Liver (tissue), 9 donors: ENCODE data around the gene LAMB2. TPM values are rescaled to one million over a fixed set of nuclear protein-coding genes. Genes with fewer than 3 reads are reported as not detected.

Source experiments
- DNase-seq: peaks from one replicate; pipeline ENCODE4 v3.0.0-alpha.2; 2017; ENCODE audit warnings: low spot score
- H3K27ac ChIP-seq, 2 donors: one replicate each; pipeline ENCODE4 v1.7.0; 2013; ENCODE audit warnings: inconsistent platforms in 2 of 2, low read length in 2 of 2, control low read depth in 1 of 2, low read depth in 1 of 2, mild to moderate bottlenecking in 1 of 2
- H3K27me3 ChIP-seq, 4 donors: one replicate each; pipeline versions ENCODE4 v1.6.1 to v1.7.0; 2013; ENCODE audit warnings: low read length in 3 of 4, inconsistent platforms in 1 of 4, mild to moderate bottlenecking in 1 of 4, moderate library complexity in 1 of 4; ENCODE audit not compliant: control insufficient read depth in 4 of 4, insufficient read depth in 4 of 4
- H3K36me3 ChIP-seq, 4 donors: one replicate each; pipeline versions ENCODE4 v1.6.1 to v1.7.0; 2013; ENCODE audit warnings: low read length in 3 of 4, mild to moderate bottlenecking in 3 of 4, low read depth in 1 of 4, moderate library complexity in 1 of 4; ENCODE audit not compliant: control insufficient read depth in 4 of 4, insufficient read depth in 3 of 4
- H3K4me1 ChIP-seq, 4 donors: one replicate each; pipeline versions ENCODE4 v1.6.1 to v1.7.0; 2013; ENCODE audit warnings: low read length in 3 of 4, mild to moderate bottlenecking in 3 of 4, moderate library complexity in 1 of 4; ENCODE audit not compliant: control insufficient read depth in 4 of 4, insufficient read depth in 4 of 4
- H3K4me3 ChIP-seq, 3 donors: one replicate each; pipeline versions ENCODE4 v1.6.1 to v1.7.0; 2013; ENCODE audit warnings: low read length in 3 of 3, control low read depth in 1 of 3, low read depth in 1 of 3, mild to moderate bottlenecking in 1 of 3
- H3K9ac ChIP-seq, 2 donors: one replicate each; pipeline ENCODE4 v1.7.0; 2013; ENCODE audit warnings: low read length in 2 of 2, mild to moderate bottlenecking in 2 of 2, moderate library complexity in 2 of 2, control low read depth in 1 of 2, low read depth in 1 of 2
- H3K9me3 ChIP-seq, 4 donors: one replicate each; pipeline versions ENCODE4 v1.6.1 to v1.7.0; 2013; ENCODE audit warnings: low read length in 3 of 4; ENCODE audit not compliant: control insufficient read depth in 4 of 4
- EGR1 ChIP-seq, 2 donors: IDR thresholded peaks; 2 replicates each; pipeline ENCODE4 v1.6.1; 2016 to 2018; ENCODE audit warnings: antibody characterized with exemption in 2 of 2, low read depth in 2 of 2
- FOXA1 ChIP-seq: IDR thresholded peaks from 2 replicates; pipeline ENCODE4 v1.6.1; 2016; ENCODE audit warnings: antibody characterized with exemption
- FOXA2 ChIP-seq: IDR thresholded peaks from 2 replicates; pipeline ENCODE4 v1.6.1; 2016; ENCODE audit warnings: antibody characterized with exemption
- GABPA ChIP-seq, 2 donors: IDR thresholded peaks in 1 of 2; conservative IDR thresholded peaks in 1 of 2; 2 replicates each; pipeline ENCODE4 v1.6.1; 2016; ENCODE audit warnings: antibody characterized with exemption in 2 of 2, mild to moderate bottlenecking in 1 of 2, moderate library complexity in 1 of 2
- HNF4G ChIP-seq: IDR thresholded peaks from 2 replicates; pipeline ENCODE4 v1.6.1; 2016; ENCODE audit warnings: antibody characterized with exemption
- JUND ChIP-seq, 2 donors: IDR thresholded peaks; 2 replicates each; pipeline ENCODE4 v1.6.1; 2016; ENCODE audit warnings: antibody characterized with exemption in 2 of 2
- MAX ChIP-seq: IDR thresholded peaks from 2 replicates; pipeline ENCODE4 v1.6.1; 2016; ENCODE audit warnings: antibody characterized with exemption
- NR2F2 ChIP-seq: IDR thresholded peaks from 2 replicates; pipeline ENCODE4 v1.6.1; 2016; ENCODE audit warnings: antibody characterized with exemption
- REST ChIP-seq: IDR thresholded peaks from 2 replicates; pipeline ENCODE4 v1.6.1; 2016; ENCODE audit warnings: antibody characterized with exemption, mild to moderate bottlenecking
- RXRA ChIP-seq, 2 donors: IDR thresholded peaks; 2 replicates each; pipeline ENCODE4 v1.6.1; 2017 to 2018; ENCODE audit warnings: antibody characterized with exemption in 2 of 2, mild to moderate bottlenecking in 1 of 2
- SP1 ChIP-seq: IDR thresholded peaks from 2 replicates; pipeline ENCODE4 v1.6.1; 2018; ENCODE audit warnings: antibody characterized with exemption, mild to moderate bottlenecking
- TAF1 ChIP-seq: conservative IDR thresholded peaks from 2 replicates; pipeline ENCODE4 v1.6.1; 2016; ENCODE audit warnings: antibody characterized with exemption, mild to moderate bottlenecking
- WGBS: extraction: QIAGEN DNeasy Blood & Tissue Kit; methylation state at CpG from one replicate; pipeline ENCODE4 v1.1.7; 2013; 5-methylcytosine and 5-hydroxymethylcytosine counted together
- polyA plus RNA-seq, 2 donors: library from polyadenylated mRNA; stranded (reverse) in 1 of 2; unstranded in 1 of 2; fragments of 200-250 nt in 1 of 2; fragments of >200 nt in 1 of 2; fragmentation: Nextera tagmentation in 1 of 2; extraction: Ambion mirVana in 1 of 2; gene quantifications; one replicate each; pipeline versions ENCODE4 v1.2.1 to v1.2.3, GENCODE V29; 2013 to 2015
- total RNA-seq, 2 donors: library from RNA; depleted of rRNA; stranded (reverse); fragments of >200 nt; gene quantifications; one replicate each; pipeline ENCODE4 v1.2.3, GENCODE V29; 2014
- donor health status: healthy.
- donor health status: healthy.
- donor health status: healthy.
- donor health status: healthy.
- donor health status: healthy.

Gene LAMB2
- total and polyA plus RNA-seq, 4 donors, result 87.6 to 172 (median 134) TPM

- TF ChIP-seq GABPA (IDR thresholded peaks at IDR 0.05 in 1 of 2, conservative IDR thresholded peaks at IDR 0.05 in 1 of 2), result no peak
Measured at GRCh38 chr3:49174397-49174985, 41.6 kb upstream of the LAMB2 start (continued).

GRCh38 chr3:49173792-49174170 is 40.9 kb upstream of the LAMB2 start:
- Histone ChIP-seq H3K27ac (peak overlapping the region; percentile 4 to 82), H3K36me3 (peaks cover 0 to 17% (median 0%) of the 10 kb centered on the region in 4 donors), H3K9me3 (no peaks in the 10 kb centered on the region), H3K27me3 (no peaks in the 10 kb centered on the region), H3K4me3 (no peak overlapping the region), H3K4me1 (peaks cover 0 to 31% (median 19%) of the 10 kb centered on the region in 4 donors), H3K9ac (no peak overlapping the region)
- TF ChIP-seq HNF4G (no peak), EGR1 (IDR thresholded peaks at IDR 0.05; ENCODE audit: low read depth in 2 of 2) (no peak)
- DNase-seq, result no peak
- whole genome bisulfite sequencing, result 73% methylated on average over 4 of the region's 4 CpGs

- peak overlapping the region in 1 of 2 donors; percentile 29 for H3K9ac ChIP-seq
Measured at GRCh38 chr3:49173116-49173791, 40.4 kb upstream of the LAMB2 start.

More at GRCh38 chr3:49173116-49173791, 40.4 kb upstream of the LAMB2 start:
- peak; percentile 84 for DNase-seq
- H3K27ac ChIP-seq, result peak overlapping the region; percentile 73 to 82
- no peaks in the 10 kb centered on the region for H3K27me3 ChIP-seq
- no peak overlapping the region for H3K4me3 ChIP-seq
- H3K9me3 ChIP-seq, result no peaks in the 10 kb centered on the region
- H3K36me3 ChIP-seq, result peaks cover 0 to 17% (median 0%) of the 10 kb centered on the region in 4 donors
- WGBS, result 47% methylated on average over 3 of the region's 3 CpGs
- TF ChIP-seq REST (no peak), HNF4G (no peak), RXRA (IDR thresholded peaks at IDR 0.05) (peak; percentile 44 to 53), JUND (IDR thresholded peaks at IDR 0.05) (no peak), NR2F2 (peak; percentile 83), MAX (no peak), FOXA1 (no peak), SP1 (peak; percentile 15), TAF1 (no peak), FOXA2 (no peak)
- peaks cover 0 to 31% (median 19%) of the 10 kb centered on the region in 4 donors for H3K4me1 ChIP-seq
